EL (cell line): Measurements from ENCODE around the gene CHD9NB.
A peak's percentile ranks its signal among the peaks of the same experiment; 100 is the strongest.
"Not testable (repeated sequence)": the region's sequence is repeated elsewhere in the genome, so short reads cannot be mapped to it uniquely, and the experiment has no call there.

Experiments
- DNase-seq: peaks from one replicate; pipeline ENCODE4 v3.0.0-alpha.2; 2016

Gene CHD9NB

DNA sequence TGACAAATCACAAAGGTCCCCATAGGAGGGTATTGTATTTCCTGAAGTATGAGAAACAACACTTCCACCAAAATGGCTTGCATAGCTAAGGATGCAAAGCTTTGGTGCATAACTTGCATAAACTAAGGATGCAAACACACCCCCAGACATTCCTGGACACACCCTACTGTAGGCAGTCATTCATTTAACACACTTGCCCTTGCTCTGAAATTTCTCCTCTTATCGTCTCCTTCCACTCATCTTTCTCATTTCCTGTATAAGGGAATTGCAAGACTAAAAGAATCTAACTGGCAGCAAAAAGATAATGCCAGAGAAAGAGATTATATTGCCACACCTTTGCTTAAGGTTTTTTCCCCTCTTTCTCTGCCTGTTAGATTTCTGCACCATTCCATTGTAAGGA is 30.4 kb upstream of the CHD9NB start:
- DNase-seq, result peak; percentile 8

GRCh38 chr16:53082509-53082908 is 29.8 kb upstream of the CHD9NB start:
- DNase-seq, result no peak

DNA sequence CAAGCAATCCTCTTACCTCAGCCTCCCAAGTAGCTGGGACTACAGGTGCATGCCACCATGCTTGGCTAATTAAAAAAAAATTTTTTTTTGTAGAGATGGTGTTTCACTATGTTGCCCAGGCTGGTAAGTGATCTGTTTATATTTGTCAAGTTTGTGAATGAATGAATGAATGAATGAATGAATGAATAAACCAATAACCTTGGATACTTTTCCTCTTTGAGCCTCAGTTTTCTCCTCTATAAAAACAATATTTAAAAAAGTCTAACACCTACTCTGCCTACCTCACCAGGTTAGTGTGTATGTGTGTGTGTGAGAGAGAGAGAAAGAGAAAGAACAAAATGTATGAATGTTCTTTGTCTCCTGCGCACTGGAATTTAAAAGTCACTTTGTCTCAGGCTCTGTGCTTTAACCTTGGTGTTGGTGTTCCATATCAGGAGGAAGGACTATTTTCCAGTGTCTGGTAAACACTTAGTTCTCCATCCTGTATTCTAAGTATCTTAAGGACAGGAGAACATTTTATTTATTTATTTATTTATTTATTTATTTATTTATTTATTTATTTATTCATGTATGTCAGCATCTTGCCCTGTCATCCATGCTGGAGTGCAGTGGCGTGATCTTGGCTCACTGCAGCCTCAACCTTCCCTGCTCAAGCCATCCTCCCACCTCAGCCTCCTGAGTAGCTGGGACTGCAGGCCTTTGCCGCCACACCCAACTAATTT is 29.1 kb upstream of the CHD9NB start:
- no peak for DNase-seq

GRCh38 chr16:53081032-53081424 is 28.3 kb upstream of the CHD9NB start:
- no peak for DNase-seq

GRCh38 chr16:53080345-53081031 is 27.8 kb upstream of the CHD9NB start:
- DNase-seq, result peak; percentile 94

DNA sequence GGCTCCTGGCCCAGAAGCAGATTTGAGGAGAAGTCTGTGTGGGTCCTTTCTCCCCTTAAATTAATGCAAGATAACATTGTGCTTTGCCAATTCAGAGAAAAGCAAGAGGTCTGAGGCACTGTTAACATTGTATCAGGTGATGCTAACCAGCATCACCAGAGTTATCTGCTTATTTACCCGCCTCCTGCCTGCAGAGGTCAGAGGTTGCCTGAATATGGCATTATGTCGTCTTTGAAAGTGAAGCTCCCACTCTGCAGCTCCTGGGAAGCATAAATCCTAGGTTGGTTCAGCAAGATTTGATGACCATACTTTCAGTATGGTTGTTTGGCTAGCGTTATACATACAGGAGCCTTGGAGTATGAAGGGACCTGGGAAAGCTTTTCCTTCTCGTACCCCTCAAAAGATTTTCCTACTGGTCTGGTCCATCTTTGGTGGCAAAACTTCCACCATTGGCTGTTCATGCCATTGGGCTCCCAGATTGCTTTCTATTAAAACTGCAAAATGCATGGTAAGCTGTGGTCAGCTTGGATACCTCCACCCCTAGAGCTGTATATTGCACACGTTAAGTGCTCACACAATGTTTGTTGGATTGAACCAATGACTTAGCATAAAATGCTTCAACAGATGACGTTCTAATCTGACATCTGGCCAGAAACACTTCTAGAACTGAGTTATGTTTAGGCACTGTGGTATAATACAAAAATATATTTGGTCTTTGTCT is 26.2 kb upstream of the CHD9NB start:
- DNase-seq, result no peak

GRCh38 chr16:53078247-53078646 is 25.6 kb upstream of the CHD9NB start:
- no peak for DNase-seq

DNA sequence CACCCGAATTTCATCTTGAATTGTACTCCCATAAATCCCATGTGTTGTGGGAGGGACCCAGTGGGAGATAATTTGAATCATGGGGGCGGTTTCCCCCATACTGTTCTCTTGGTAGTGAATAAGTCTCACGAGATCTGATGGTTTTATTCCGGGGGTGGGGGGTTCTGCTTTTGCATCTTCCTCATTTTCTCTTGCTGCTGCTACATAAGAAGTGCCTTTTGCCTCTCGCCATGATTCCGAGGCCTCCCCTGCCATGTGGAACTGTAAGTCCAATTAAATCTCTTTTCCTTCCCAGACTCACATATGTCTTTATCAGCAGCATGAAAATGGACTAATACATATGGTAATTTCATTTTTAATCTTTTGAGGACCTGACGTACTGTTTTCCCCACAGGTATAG is 22.8 kb upstream of the CHD9NB start:
- DNase-seq, result not testable (repeated sequence)

GRCh38 chr16:53074296-53074695 is 21.6 kb upstream of the CHD9NB start:
- not testable (repeated sequence) for DNase-seq

DNA sequence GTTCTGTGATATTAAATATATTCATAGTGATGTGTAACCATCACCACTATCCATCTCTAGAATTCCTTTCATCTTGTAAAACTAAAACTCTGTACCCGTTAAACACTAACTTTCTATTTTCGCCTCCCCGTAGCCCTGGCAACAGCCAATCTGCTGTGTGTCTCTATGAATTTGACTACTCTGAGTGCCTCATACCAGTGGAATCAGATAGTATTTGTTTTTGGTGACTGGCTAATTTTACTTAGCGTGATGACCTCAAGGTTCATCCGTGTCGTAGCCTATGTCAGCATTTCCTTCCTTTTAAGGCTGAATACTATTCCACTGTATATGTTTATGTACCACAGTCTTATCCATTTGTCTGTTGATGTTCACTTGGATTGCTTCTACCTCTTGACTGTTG is 20.3 kb upstream of the CHD9NB start:
- no peak for DNase-seq

DNA sequence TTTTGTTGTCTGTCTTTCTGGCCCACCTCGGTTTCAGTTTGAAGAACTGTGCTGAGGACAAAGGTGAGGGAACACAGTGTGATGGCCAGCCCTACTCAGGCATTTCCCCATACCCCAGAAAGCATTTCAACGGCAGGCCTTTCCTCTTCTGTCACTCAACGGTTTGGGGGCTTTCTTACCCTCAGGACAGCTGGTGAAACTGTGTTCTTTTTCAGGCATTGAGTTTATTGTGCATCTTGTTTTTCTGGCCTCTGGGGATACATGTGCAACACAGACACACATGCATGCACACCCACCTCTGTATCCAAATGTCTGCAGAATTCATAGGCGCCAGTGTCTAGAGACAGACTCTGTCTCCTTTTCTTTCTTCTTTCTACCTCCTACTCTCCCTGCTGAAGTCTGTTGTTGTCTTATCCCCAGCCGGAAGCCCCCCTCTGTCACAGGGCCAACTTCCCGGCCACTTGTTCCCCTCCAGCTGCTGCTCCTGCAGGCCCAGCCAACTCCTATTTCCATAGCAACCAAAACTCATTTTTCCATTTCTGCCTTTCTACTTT is 19.1 kb upstream of the CHD9NB start:
- DNase-seq, result no peak

DNA sequence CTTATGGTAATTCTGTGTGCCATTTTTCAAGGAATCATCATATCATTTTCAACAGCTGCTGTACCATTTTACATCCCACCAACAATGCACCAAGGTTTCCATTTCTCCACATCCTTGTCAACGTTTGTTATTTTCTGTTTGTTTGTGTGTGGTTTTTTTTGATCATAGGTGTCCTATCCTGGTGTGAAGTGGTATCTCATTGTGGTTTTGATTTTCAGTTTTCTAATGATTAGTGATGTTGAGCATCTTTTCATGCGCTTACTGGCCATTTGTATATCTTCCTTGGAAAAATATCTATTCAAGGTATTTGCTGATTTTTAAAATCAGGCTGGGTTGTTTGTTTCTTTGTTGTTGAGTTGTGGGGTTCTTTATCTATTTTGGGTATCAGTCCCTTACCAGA is 17.1 kb upstream of the CHD9NB start:
- DNase-seq, result no peak

DNA sequence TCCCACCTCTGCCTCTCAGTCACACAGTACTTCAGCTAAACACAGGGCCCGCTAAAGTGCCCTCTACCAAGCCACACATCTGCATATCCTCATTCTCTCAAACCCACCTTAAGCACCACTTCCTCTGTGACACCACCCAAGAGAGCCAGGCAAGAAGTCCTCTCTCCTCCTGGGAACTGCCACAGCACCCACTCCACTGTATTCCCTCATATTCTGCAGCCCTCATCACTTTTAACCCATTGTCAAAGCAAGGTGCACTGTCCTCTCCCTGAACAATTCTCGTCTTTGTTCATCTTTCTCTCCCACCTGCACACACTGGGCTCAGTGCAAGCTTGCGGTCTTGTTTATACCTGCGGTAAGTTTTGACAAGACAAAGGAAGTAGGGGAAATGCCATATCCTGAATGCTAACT is 15.7 kb upstream of the CHD9NB start:
- DNase-seq, result no peak

GRCh38 chr16:53067675-53068074 is 15.0 kb upstream of the CHD9NB start:
- no peak for DNase-seq

- DNase-seq, result no peak
Measured at GRCh38 chr16:53065461-53066061, 12.9 kb upstream of the CHD9NB start.

DNA sequence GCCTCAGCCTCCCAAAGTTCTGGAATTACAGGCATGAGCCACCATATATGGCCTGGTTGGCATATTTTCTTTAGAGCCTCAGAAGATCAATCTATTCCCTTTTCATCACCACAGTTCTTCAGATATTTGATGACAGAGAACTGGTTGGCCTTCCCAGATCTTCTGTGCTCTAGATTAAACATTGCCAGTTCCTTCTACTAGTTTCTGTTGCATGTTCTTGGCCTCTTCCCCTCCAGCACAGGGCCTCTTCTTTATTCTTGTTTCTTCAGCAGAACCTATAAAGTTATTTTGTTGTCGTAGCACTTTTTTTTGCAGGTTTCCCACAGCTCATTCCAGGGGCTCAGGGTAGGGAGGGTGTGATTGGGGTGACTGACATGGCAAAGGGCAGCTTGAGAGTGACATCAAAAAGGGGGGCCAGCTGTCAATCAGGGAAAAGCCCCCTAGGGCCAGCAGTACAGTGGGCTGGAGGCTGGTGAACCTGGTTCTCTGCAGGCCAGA is 11.4 kb upstream of the CHD9NB start:
- no peak for DNase-seq

- DNase-seq, result no peak
Measured at GRCh38 chr16:53061701-53062159, 9.0 kb upstream of the CHD9NB start.

DNA sequence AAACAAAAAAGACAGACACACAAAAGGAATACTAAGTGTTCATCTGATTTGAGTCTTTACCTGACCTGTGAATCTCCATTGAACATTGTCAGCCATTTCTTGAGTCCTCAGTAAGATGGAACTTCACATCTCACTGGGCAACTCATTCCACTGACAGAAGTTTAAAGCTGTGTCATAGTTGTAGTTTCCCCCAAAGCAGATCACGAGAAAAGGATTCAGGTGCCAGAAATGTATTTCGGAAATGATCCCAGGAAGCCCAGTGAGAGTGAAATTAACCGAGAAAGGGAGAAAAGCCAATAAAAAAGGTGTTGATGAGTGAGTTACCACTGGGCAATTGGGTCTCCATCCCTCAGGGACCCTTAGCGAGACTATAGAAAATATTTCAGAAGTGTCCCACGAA is 8.6 kb upstream of the CHD9NB start:
- no peak for DNase-seq

DNA sequence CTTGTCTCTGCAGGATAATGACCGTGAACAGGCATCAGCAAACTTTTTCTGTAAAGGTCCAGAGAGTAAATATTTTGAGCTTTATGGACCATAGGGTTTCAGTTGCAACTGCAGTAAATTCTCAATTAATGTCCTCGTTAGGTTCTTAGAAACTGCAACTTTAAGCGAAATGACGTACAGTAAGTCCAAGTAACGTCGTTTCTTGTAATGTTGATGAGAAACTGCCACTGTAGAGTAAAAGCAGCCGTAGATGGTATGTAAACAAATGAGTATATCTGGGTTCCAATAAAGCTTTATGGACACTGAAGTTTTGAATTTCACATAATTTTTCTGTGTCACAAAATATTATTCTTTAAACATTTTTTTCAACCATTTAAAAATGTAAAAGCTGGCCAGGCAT is 7.0 kb upstream of the CHD9NB start:
- DNase-seq, result no peak

DNA sequence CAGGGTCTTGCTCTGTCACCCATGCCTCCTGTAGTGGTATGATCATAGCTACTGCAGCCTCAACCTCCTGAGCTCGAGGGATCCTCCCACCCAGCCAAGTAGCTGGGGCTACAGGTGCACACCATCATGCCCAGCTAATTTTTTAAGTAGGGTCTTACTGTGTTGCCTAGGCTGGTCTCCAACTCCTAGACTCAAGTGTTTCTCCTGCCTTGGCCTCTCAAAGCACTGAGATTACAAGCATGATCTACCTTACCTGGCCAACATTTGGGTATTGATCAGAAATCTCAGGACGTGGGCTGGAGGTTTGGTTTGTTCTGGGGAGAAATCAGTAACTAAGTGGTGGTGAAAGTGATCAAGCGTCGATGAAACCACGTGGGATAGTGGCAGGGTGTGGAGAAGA is 6.2 kb upstream of the CHD9NB start:
- DNase-seq, result no peak

DNA sequence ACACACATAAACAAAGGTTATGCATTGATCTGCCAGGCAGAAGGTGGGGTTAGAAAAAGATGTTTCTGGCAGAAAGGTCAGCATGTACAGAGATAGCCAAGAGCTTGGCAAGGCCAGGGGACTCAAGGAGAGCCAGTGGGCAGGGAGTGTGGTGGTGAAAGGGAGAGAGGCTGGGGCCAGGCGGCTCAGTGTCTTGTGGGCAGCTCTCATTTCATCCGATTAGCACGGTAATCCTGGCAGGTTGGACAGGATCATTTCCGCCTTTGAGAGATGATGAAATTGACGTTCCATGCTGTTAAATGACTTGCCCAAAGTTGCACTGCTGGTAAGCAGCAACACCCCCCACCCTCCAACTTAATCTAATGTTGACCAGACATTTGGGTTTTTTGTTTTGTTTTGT is 5.7 kb upstream of the CHD9NB start:
- no peak for DNase-seq

GRCh38 chr16:53057658-53058057 is 5.0 kb upstream of the CHD9NB start:
- DNase-seq, result no peak

DNA sequence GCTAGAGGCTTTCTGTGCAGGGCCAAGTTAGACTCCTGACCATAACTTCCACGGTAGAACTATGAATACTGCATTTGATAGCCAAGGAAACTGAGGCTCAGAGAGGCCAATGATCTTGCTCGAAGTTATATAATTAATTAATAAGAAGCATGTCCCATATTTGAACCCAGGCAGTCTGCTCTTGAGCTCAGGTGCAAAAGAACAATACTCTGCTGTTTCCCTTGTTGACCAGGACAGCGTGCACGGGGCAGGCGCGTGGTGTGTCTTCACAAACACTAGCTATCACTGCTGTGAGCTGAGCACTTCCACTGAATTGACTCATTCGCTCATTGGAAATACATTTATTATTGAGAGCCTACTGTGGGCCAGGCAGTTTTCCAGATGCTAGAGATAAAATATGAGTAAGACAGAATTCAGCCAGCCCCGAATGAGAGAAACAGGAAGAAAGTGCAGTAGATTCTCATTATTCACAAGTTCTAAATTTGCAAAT is 3.7 kb upstream of the CHD9NB start:
- DNase-seq, result peak; percentile 65
